Ishikawa (cell line): ENCODE measurements around the gene TAF3.

Experiments used
- CREB1 ChIP-seq: IDR thresholded peaks from 2 replicates; pipeline ENCODE4 v1.6.1; 2012; ENCODE audit warnings: low read depth
- TAF1 ChIP-seq: IDR thresholded peaks from 2 replicates; pipeline ENCODE4 v1.6.1; 2012; ENCODE audit warnings: low read depth, mild to moderate bottlenecking
- TF ChIP-seq, protein P1 (sequence below): IDR thresholded peaks from 2 replicates; pipeline ENCODE4 v1.6.1; 2012

DNA sequence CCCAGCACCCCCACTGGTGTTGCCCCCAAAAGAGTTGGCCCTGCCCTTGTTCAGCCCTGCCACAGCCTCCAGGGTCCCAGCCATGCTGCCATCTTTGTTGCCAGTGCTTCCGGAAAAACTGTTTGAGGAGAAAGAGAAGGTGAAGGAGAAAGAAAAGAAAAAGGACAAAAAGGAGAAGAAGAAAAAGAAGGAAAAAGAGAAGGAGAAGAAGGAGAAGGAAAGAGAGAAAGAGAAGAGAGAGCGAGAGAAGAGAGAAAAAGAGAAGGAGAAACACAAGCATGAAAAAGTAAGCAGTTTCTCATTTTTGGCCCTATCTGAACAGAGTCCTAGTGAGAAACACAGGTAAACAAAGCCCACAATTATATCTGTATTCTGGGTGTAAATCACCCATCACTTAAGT, 147.2 kb downstream of the TAF3 start:
- TF ChIP-seq, protein P1, sequence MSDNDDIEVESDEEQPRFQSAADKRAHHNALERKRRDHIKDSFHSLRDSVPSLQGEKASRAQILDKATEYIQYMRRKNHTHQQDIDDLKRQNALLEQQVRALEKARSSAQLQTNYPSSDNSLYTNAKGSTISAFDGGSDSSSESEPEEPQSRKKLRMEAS: no peak
- TF ChIP-seq TAF1 (no peak), CREB1 (no peak)
